Erythroblast (primary cell): ENCODE measurements around the gene ZNF680.

Source experiments
- GATA1 ChIP-seq: IDR thresholded peaks from 2 replicates; pipeline ENCODE4 v1.6.1; 2011; ENCODE audit warnings: low read depth, mild to moderate bottlenecking, control low read depth, low read length, moderate library complexity
- POLR2A ChIP-seq: IDR thresholded peaks from 2 replicates; pipeline ENCODE4 v1.6.1; 2011; ENCODE audit warnings: mild to moderate bottlenecking, low read length

GRCh38 chr7:64612452-64612851, 49.6 kb upstream of the ZNF680 start:
- TF ChIP-seq POLR2A (no peak), GATA1 (no peak)
